ENCODE data around the gene PDGFRB. TPM values are rescaled to one million over a fixed set of nuclear protein-coding genes. Genes with fewer than 3 reads are reported as not detected.

Gene PDGFRB
- total and polyA plus RNA-seq, 4 donors: 33.6 to 215 (median 78.3) TPM

GRCh38 chr5:150139334-150139733 is 16.3 kb downstream of the PDGFRB start:
- ATAC-seq (ENCODE audit: insufficient read depth, low FRiP score) (no peak), DNase-seq (no peak)
- no peaks in the 10 kb centered on the region for H3K9me3 ChIP-seq (ENCODE audit: control insufficient read depth in 4 of 4, insufficient read depth in 3 of 4, low read length in 3 of 4)
- 78 to 82% methylated on average over 6 of the region's 6 CpGs for WGBS, 2 donors
- peaks cover 5 to 88% (median 54%) of the 10 kb centered on the region in 5 donors for H3K4me1 ChIP-seq (ENCODE audit: control insufficient read depth in 5 of 5, insufficient read depth in 5 of 5, low read length in 5 of 5)
- no peak overlapping the region for H3K4me3 ChIP-seq
- no peak for TF ChIP-seq CTCF (IDR thresholded peaks at IDR 0.05; ENCODE audit: control extremely low read depth, extremely low read depth)
- peak overlapping the region in 1 of 2 donors; percentile 18 for H3K27ac ChIP-seq (ENCODE audit: low read depth in 1 of 2, low read length in 1 of 2)
- H3K9ac ChIP-seq (ENCODE audit: insufficient read depth in 1 of 2, low read length in 2 of 2): peak overlapping the region in 1 of 2 donors; percentile 71
- H3K27me3 ChIP-seq (ENCODE audit: control insufficient read depth in 3 of 3, insufficient read depth in 3 of 3, low read length in 2 of 3): no peaks in the 10 kb centered on the region
- peaks cover 0 to 11% (median 1%) of the 10 kb centered on the region in 4 donors for H3K36me3 ChIP-seq (ENCODE audit: control insufficient read depth in 4 of 4, insufficient read depth in 4 of 4, low read length in 4 of 4)

GRCh38 chr5:150138551-150139265 is 16.9 kb downstream of the PDGFRB start:
- H3K36me3 ChIP-seq (ENCODE audit: control insufficient read depth in 4 of 4, insufficient read depth in 4 of 4, low read length in 4 of 4): peaks cover 0 to 15% (median 3%) of the 10 kb centered on the region in 4 donors
- TF ChIP-seq CTCF (IDR thresholded peaks at IDR 0.05; ENCODE audit: control extremely low read depth, extremely low read depth): no peak
- 46 to 56% methylated on average over 10 of the region's 10 CpGs for WGBS, 2 donors
- H3K4me1 ChIP-seq (ENCODE audit: control insufficient read depth in 5 of 5, insufficient read depth in 5 of 5, low read length in 5 of 5): peaks cover 5 to 86% (median 53%) of the 10 kb centered on the region in 5 donors
- H3K9me3 ChIP-seq (ENCODE audit: control insufficient read depth in 4 of 4, insufficient read depth in 3 of 4, low read length in 3 of 4): no peaks in the 10 kb centered on the region
- H3K9ac ChIP-seq (ENCODE audit: insufficient read depth in 1 of 2, low read length in 2 of 2): peak overlapping the region in 1 of 2 donors; percentile 78
- no peak overlapping the region for H3K4me3 ChIP-seq
- H3K27me3 ChIP-seq (ENCODE audit: control insufficient read depth in 3 of 3, insufficient read depth in 3 of 3, low read length in 2 of 3): no peaks in the 10 kb centered on the region
- ATAC-seq (ENCODE audit: insufficient read depth, low FRiP score) (no peak), DNase-seq (peak; percentile 95 to 98 (median 98))
- peak overlapping the region in 1 of 2 donors; percentile 80 for H3K27ac ChIP-seq (ENCODE audit: low read depth in 1 of 2, low read length in 1 of 2)

- Histone ChIP-seq H3K4me1 (ENCODE audit: control insufficient read depth in 5 of 5, insufficient read depth in 5 of 5, low read length in 5 of 5) (peaks cover 5 to 79% (median 48%) of the 10 kb centered on the region in 5 donors), H3K4me3 (no peak overlapping the region), H3K9ac (ENCODE audit: insufficient read depth in 1 of 2, low read length in 2 of 2) (peak overlapping the region; percentile 29 to 78)
These were observed 17.6 kb downstream of the PDGFRB start for GRCh38 chr5:150137997-150138396.

More at GRCh38 chr5:150137997-150138396, 17.6 kb downstream of the PDGFRB start:
- WGBS, 2 donors: 77 to 82% methylated on average over 5 of the region's 5 CpGs
- no peak for TF ChIP-seq CTCF (IDR thresholded peaks at IDR 0.05; ENCODE audit: control extremely low read depth, extremely low read depth)
- peak overlapping the region in 1 of 2 donors; percentile 80 for H3K27ac ChIP-seq (ENCODE audit: low read depth in 1 of 2, low read length in 1 of 2)
- H3K9me3 ChIP-seq (ENCODE audit: control insufficient read depth in 4 of 4, insufficient read depth in 3 of 4, low read length in 3 of 4): no peaks in the 10 kb centered on the region
- no peaks in the 10 kb centered on the region for H3K27me3 ChIP-seq (ENCODE audit: control insufficient read depth in 3 of 3, insufficient read depth in 3 of 3, low read length in 2 of 3)
- DNase-seq: peak; percentile 58 to 70 (median 62)
- no peak for ATAC-seq (ENCODE audit: insufficient read depth, low FRiP score)
- H3K36me3 ChIP-seq (ENCODE audit: control insufficient read depth in 4 of 4, insufficient read depth in 4 of 4, low read length in 4 of 4): peaks cover 0 to 21% (median 4%) of the 10 kb centered on the region in 4 donors

All from lung (tissue), 12 donors.